ENCODE measurements around the gene GINS2. TPM values are rescaled to one million over a fixed set of nuclear protein-coding genes. Genes with fewer than 3 reads are reported as not detected.

GINS2 gene
- total RNA-seq, 3 donors from 2014 or later, result 1.2 to 11.8 (median 5.4) TPM

GRCh38 chr16:85681255-85681654 lies 7.5 kb downstream of the GINS2 start:
- ATAC-seq, result peak; percentile 89
- Histone ChIP-seq H3K4me3 (no peak overlapping the region), H3K9me3 (no peaks in the 10 kb centered on the region), H3K36me3 (ENCODE audit: low read depth) (no peaks in the 10 kb centered on the region), H3K4me1 (ENCODE audit: low read depth) (peaks cover 18% of the 10 kb centered on the region)
- TF ChIP-seq, protein P1, sequence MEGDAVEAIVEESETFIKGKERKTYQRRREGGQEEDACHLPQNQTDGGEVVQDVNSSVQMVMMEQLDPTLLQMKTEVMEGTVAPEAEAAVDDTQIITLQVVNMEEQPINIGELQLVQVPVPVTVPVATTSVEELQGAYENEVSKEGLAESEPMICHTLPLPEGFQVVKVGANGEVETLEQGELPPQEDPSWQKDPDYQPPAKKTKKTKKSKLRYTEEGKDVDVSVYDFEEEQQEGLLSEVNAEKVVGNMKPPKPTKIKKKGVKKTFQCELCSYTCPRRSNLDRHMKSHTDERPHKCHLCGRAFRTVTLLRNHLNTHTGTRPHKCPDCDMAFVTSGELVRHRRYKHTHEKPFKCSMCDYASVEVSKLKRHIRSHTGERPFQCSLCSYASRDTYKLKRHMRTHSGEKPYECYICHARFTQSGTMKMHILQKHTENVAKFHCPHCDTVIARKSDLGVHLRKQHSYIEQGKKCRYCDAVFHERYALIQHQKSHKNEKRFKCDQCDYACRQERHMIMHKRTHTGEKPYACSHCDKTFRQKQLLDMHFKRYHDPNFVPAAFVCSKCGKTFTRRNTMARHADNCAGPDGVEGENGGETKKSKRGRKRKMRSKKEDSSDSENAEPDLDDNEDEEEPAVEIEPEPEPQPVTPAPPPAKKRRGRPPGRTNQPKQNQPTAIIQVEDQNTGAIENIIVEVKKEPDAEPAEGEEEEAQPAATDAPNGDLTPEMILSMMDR (IDR thresholded peaks at IDR 0.05), result no peak
- DNase-seq, result peak; percentile 47 to 69 (median 65)
- intact Hi-C loops (cut with DNase I, micrococcal nuclease), result no loop called here

- TF ChIP-seq, protein P1 (IDR thresholded peaks at IDR 0.05), result no peak
- Histone ChIP-seq H3K4me1 (ENCODE audit: low read depth) (peaks cover 18% of the 10 kb centered on the region), H3K4me3 (no peak overlapping the region), H3K36me3 (ENCODE audit: low read depth) (no peaks in the 10 kb centered on the region), H3K9me3 (no peaks in the 10 kb centered on the region)
- intact Hi-C loops (cut with DNase I, micrococcal nuclease), result no loop called here
- ATAC-seq (peak; percentile 30), DNase-seq (peak in 1 of 3 donors; percentile 23)
Measured at GRCh38 chr16:85680352-85680944, 8.3 kb downstream of the GINS2 start.

DNA sequence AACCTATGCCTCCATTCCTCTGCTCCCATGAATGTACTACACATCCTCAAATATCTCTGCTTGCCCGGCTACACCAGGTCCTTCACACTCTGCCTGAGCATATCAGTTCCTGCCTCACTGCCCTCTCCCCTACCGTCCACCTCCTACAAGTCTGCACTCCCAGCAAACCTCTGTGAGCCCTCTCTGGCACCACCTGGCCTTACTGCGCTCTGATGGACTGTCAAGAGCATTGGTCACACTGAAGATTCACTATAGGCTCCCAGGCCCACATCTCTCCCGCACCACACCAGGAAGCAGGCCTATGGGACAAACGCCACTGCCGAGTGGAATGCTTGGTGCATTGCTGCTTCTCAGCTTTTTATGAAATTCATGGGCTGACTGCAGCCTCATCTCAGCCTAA lies 8.9 kb downstream of the GINS2 start:
- TF ChIP-seq, protein P1 (IDR thresholded peaks at IDR 0.05), result no peak
- intact Hi-C loops (cut with DNase I, micrococcal nuclease), result no loop called here
- no peak overlapping the region for H3K4me3 ChIP-seq
- peaks cover 18% of the 10 kb centered on the region for H3K4me1 ChIP-seq (ENCODE audit: low read depth)
- H3K9me3 ChIP-seq, result no peaks in the 10 kb centered on the region
- ATAC-seq (no peak), DNase-seq (peak in 1 of 3 donors; percentile 30)
- no peaks in the 10 kb centered on the region for H3K36me3 ChIP-seq (ENCODE audit: low read depth)

DNA sequence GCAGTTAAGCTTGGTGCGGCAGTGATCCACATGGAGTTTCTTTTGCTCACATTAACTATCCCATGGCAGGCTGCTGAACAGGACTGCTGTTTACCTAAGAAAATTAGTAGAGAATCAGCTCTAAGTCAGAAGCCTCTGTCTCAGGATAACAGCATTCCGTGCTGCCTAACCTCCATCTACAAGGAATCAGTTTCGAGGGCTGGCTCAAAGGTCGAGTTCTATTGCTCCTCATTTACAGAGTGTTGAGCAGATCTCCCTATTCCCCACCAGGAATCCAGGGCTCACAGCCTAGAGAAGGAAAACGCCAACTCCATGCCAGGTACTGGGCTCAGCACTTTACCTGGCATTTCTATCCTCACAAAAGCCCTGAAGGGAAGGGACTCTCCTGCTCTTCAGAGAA lies 9.9 kb downstream of the GINS2 start:
- TF ChIP-seq, protein P1 (IDR thresholded peaks at IDR 0.05), result no peak
- intact Hi-C loops (cut with DNase I, micrococcal nuclease), result no loop called here

DNA sequence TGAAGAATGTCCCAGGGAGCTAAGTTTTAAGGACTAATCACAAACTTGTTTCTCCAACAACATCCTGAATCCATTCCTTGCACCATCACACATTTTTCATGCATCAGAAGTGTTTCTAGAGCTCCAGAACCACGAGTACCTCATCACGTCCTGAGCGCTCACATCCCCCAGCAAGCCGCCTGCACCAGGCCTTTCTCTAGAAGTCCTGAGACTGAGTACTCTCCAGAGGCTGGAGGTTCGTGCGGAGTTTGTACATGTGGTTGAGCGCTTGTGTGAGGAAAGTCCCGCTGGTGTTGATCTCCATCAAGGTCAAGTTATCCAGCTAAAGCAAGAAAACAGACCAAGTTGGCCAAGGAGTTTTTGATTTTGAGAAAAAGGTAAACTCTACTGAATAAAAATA lies 10.7 kb downstream of the GINS2 start:
- peaks cover 25% of the 10 kb centered on the region for H3K4me1 ChIP-seq (ENCODE audit: low read depth)
- DNase-seq, result peak in 1 of 3 donors; percentile 11
- intact Hi-C loops (cut with DNase I, micrococcal nuclease), result no loop called here
- no peak for ATAC-seq
- no peaks in the 10 kb centered on the region for H3K36me3 ChIP-seq (ENCODE audit: low read depth)
- H3K9me3 ChIP-seq, result no peaks in the 10 kb centered on the region
- TF ChIP-seq, protein P1 (IDR thresholded peaks at IDR 0.05), result no peak
- no peak overlapping the region for H3K4me3 ChIP-seq

More for the DNA sequence above, 9.9 kb downstream of the GINS2 start:
- Histone ChIP-seq H3K36me3 (ENCODE audit: low read depth) (no peaks in the 10 kb centered on the region), H3K9me3 (no peaks in the 10 kb centered on the region), H3K4me3 (no peak overlapping the region), H3K4me1 (ENCODE audit: low read depth) (peaks cover 23% of the 10 kb centered on the region)
- DNase-seq, result peak in 2 of 3 donors; percentile 26 to 74
- ATAC-seq, result peak; percentile 58

All from mucosa of descending colon (tissue), 3 donors.